GM19452 (cell line): ENCODE measurements around the gene KIAA0930.

ENCODE experiments used
- ATAC-seq: cut with Tn5 transposase; IDR thresholded peaks from one replicate; pipeline ENCODE4 v1.9.1; 2021; ENCODE audit not compliant: unreplicated experiment

Gene KIAA0930

DNA sequence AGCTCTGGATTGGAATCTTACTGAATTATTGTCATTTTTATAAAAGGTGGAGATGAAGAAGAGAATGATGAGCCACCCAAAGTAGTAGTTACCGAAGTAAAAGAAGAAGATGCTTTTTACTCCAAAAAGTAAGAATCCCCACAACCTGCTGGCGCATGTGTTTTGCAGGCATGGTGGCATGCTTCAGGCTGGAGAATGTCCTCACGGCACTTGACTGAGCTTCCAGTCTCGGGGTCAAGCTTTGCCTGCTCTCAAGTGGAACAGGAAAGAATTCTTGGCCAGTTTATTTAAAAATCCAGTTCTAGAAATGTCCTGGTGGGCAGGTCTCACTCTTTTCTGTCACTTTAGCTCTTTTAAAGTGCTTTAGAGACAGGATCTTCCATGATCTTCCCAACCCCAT, 59.5 kb downstream of the KIAA0930 start:
- no peak for ATAC-seq

DNA sequence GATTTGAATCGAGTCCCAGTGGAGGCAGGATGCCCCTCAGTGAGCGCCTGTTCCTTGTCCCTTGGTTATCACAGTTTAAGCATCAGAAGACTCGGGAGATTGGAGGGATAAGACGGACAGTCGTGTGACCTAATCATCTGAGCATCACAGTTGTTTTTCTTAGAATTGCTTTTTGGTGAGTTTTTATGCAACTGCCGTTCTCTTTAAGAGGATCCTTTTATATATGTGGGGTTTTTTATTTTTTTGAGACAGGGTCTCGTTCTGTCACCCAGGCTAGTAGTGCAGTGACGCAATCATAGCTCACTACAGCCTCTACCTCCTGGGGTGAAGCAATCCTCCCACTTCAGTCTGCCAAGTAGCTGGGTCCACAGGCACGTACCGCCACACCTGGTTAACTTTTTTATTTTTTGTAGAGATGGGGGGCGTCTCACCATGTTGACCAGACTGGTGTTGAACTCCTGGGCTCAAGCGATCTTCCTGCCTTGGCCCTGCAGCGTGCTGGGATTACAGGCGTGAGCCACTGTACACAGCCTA, 60.5 kb downstream of the KIAA0930 start:
- no peak for ATAC-seq

DNA sequence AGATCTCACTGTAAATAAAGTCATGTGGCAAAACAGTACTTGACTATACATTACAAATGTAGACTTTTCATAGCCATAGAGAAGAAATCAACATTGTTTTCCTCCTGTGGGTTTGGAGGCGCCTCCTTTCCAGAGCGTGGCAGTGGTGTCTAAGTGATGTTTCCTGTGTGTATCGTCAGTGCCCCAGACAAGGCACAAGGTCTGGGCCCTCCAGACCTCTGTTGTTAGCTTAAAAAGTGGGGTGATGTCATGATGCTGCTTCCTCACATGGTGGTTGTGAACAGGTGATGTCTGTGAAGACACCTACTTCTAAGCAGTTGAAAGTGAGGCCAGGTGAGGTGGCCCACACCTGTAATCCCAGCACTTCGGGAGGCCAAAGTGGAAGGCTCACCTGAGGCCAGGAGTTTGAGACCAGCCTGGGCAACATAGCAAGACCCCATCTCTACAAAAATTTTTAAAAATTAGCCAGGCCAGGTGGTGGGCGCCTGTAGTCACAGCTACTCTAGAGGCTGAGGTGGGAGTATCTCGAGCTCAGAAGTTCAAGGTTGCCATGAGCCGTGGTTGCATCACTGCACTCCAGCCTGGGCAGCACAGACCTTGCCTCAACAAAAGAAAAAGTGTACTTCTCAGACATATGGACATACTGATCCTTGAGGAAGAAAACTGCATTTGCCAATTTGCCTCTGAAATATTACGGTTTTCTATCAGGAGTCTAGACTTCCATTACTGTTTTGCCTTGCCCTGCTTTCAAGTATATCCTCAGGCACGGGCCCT, 61.2 kb downstream of the KIAA0930 start:
- ATAC-seq, result no peak

DNA sequence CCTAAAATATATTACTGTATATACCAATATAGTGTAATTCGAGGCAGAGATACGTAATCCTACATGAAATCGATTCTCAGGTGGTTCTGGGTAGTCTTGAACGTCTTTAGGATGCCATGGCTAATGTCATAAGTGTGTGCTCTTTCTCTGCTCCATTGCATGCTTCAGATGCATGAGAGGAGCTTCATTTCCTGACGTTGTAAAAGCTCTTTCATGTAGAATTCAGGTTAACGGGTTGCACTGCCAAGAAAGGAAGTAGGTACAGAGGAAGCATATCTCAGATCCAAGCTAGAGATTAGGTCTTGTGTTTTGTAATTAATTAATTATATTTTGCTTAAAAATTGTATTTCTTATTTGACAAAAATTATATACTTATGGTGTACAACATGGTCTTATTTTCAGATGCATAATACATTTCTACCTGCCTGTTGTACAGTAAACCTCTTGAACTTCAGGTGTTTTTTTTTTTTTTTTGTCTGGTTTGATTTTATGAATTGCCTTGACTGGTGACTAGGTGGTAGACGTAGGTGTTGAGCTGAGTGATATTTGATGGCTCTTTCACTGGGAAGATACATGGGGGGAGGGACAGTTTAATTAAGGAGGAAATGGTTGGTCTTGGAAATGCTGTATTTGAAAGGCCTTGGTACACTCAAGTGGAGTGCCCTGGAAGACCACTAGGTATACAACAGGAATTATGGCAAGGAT, 67.7 kb downstream of the KIAA0930 start:
- no peak for ATAC-seq

DNA sequence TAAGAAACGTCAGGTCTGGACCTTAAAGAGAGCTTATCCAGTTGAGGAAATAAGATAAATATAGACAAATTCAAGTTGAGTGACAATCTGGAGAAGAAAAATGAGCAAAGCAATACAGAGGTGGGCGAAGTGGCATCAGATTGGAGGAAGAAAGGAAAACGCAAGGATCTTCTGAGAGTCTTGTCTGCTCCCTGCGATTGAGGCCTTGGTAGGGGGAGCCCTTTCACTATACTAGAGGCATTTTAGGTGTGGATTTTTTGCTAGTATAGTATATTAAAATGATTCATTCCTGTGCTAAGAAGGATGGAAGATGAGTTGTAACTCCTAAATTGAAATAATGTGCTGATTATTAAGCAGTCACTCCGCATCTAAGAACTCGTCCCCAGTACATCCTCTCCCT, 68.9 kb downstream of the KIAA0930 start:
- no peak for ATAC-seq

DNA sequence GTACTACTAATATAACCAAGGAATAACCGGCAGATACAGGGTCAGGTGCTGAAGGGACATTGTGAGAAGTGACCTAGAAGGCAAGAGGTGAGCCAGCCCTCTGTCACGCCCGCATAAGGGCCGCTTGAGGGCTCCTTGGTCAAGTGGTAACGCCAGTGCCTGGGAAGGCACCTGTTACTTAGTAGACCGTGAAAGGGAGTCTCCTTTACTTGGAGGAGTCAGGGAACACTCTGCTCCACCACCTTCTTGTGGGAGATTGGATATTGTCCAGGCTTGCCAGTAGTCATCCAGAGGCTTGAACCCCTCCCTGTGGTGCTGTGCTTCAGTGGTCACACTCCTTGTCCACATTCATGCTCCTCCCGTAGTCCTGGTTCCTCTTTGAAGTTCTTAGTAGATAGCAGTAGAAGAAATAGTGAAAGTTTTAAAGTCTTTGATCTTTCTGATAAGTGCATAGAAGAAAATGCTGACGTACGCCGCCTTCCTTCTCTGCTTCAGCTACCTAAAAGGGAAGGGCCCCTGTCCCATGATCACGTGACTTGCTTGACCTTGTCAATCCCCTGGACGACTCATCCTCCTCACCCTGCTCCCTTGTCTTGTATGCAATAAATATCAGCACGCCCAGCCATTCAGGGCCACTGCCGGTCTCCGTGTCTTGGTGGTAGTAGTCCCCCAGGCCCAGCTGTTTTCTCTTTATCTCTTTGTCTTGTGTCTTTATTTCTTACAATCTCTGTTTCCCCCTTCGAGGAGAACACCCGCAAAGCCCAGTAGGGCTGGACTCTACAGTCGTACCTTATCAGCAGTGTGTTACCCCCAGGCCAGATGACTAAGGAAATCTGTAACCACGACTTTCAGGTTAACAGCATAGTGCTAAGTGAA, 70.9 kb downstream of the KIAA0930 start:
- no peak for ATAC-seq

DNA sequence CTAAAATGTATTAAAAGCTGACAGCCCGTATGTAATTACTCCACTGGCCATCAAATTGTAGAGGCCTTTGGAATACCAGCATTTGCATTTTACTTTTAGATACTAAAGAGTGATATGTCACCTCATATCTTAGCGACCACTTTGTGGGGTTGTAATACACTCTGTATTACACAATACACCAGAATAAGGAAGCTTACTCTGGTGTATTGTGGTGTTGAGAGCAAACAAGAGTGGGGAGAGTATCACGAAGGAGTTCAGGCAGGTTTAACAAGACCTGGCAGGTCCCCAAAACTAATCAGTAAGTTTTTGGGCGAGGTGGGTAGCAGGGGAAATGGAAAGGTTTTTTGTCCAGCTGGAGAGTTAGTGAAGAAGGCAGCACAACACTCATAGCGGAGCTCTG, 73.8 kb downstream of the KIAA0930 start:
- ATAC-seq, result no peak

DNA sequence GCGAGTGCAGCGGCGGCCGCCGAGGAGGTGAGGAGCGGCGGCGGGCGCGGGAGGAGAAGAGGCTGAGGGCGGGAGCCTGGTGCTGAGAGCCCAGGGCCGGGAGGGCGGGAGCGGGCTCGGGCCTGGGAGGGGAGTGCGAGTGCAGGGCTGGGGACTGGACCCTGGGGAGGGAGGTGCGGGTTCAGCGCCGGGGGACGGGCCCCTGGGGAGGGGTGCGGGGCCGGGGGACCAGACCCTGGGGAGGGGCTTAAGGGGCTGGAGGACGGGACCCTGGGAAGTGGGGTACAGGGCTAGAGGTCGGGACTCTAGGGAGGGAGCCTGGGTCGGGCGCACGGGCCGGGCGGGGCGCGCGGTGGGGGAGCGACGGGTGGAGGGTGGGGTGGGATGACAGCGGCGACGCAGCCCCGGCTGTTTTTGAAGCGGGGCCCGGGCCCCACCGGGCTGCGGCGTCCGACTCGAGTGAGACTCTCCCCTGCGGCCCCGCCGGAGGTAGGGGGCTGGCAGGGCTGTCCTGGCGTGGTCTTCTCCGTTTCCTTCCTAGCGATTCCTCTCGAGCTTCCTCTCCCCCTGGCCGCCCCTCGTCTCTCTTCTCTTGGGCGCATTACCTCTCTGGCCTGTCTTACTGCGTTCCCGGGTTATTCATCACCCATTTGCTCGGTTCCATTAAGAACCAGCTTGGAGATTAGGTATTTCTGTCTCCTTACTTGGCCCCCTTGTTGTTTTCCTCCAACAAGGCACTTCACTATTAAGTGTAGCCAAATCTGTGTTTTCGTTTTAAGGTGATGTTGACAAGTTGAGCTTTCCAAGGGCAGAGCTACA, 76.2 kb downstream of the KIAA0930 start:
- ATAC-seq, result peak; percentile 26

DNA sequence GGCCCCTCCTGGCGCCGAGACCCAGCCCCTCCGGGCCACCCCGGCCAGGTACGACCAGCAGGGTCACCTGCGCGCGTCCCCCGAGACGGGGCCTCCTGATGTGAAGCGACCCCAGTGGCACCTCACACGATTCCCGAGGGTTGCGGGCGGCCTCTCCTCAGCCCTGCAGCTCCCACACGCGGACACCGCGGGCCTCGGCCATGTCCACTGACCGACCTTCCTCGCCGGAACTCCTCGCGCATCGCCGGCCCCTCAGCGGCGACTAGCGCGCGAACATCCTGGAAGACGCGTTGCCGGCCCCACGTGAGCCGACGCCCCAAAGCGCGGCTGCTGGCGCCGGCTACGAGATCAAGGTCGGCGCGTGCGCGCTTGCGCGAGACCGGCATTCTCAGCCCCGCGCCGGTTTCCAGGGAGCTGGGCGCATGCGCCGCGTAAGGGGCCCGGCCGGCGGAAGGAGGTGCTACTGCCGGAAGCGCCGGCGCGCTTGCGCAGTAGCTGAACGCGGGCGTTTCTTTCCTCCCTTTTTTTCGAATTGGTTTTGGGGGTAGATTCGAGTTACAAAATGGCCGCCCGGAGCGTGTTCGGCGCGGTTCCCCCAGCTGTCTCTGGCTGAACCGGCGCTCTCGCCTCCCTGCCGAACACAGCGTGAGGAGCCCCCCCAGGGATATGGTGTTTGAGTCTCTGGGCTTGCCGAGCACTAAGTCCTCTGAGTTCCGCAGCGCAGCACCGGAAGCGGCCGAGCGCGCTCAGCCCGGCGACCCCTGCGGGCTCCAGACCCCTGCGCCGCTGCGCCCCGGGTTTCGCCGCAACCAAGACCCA, 77.0 kb downstream of the KIAA0930 start, which contains the start of gene NUP50:
Gene NUP50, plus strand, starts transcription at position 475 of the 819 bp plus-strand sequence. CDS start 4,253 bp downstream, outside the sequence.
- peak; percentile 80 for ATAC-seq

DNA sequence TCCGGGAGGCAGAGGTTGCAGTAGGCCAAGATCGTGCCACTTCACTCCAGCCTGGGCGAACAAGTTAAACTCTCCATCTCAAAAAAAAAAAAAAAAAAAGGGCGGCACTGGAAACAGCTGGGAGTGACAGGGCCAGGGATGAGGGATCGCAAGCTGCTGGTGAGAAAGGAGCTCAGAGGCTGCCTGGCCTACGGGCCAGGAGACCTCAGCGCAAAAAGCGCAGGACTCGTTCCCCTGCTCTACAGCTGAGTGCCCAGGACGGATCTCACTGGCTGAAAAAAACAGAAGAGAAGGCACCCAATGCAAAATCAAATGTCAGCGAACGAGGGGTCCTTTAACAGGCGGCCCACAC, 77.6 kb downstream of the KIAA0930 start:
- peak; percentile 13 for ATAC-seq

DNA sequence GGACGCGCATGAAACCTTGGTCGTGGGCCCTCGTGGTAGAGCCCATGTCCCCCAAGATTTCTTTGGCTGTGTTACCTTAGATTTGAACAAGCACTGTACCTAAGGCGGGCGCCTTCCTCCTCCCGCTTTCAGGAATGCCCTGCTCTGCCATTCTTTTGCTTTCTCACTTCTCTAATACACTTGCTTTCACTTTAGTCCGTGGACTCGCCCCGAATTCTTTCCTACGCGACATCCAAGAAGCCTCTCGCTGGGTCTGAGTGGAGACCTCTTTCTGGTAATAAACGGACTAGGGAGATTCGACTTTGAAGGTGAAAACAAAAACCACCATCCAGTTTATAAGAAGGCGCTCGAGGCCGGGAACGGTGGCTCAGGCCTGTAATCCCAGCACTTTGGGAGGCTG, 78.2 kb downstream of the KIAA0930 start:
- no peak for ATAC-seq

DNA sequence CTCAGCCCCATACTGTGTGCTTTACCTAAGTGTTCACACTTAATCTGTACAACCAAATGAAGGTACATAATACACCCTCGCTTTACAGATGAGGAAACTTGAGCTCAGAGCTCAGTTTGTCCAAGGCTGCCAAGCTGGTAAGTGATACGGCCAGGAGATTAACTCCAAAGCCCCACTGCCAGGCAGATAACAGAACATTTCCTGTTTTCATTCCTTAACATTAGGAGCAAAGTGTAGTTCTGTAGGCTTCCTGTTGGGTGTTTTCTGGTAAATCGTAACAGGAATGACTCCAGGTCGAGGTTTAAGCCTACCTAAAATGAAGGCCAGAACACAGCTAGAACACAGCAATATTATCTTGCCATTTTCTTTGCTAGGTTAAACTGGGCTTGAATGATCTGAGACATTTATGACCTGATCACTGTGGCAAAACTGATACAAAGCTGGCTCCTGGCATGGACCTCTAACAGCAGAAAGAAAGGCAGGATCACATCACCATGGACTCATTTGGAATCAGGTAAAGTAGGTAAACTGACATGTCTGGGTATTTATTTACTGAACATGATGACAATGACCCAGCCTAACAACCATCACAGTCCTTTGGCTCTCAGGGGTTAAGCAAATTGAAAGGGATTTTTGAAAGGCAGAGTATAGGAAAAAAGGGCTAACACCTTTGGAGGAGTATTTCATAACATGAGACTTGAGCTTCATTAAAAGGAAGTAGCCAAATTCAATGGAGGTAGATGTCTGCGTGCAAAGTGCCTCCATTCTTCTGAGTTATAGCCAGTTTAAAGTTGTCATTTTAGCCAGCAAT, 80.8 kb downstream of the KIAA0930 start:
- ATAC-seq, result no peak

DNA sequence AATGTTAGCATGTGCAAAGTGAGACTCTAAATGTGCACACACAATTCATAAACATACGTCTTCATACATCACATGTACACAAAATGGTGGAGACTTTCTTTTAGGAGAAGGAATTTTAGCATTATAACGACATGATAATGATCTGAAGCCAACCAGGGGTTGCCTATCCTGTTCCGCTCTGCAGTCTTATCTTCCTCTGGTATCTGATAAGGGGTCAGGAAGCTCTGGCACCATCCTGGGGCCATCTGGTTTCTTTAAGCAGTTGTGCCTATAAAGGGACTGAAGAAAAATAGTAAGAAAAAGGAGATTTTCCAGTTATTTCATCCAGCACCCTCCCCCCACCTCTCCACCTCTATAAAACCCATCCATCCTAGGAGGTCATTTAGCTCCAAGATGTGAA, 82.8 kb downstream of the KIAA0930 start:
- no peak for ATAC-seq

DNA sequence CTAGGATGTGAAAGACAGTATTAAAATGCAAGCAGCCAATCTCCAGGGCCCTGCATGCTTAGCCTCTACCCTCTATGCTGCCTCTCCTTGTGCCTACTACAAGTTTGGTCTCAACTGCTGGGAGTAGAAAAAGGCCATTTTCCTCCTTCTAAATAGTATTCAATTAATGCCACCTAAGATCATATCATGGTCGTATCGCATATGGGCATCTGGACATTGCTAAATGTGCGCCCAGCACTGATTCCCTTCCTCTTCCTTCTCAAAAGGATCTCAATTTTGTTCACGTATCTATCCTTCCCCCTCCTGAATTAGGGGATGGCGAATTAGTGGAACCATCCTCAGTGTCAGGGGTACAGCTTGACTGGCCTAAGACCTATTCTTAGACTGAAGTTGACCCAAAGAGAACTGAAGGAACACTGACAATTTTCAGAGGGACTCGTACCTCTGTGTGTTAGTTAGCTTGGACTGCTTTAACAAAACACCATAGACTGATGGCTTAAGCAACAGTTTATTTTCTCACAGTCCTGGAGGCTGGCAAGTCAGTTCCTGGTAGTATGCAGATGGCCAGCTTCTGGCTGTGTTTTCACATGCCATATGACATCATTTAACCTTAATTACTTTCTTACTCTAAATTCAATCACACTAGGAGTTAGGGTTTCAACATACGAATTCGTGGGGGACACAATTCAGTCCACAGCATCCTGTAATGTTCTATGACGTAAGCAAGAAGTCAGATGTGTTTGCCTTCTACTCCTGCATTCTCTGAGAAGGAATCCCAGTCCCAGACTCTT, 85.4 kb downstream of the KIAA0930 start:
- no peak for ATAC-seq

DNA sequence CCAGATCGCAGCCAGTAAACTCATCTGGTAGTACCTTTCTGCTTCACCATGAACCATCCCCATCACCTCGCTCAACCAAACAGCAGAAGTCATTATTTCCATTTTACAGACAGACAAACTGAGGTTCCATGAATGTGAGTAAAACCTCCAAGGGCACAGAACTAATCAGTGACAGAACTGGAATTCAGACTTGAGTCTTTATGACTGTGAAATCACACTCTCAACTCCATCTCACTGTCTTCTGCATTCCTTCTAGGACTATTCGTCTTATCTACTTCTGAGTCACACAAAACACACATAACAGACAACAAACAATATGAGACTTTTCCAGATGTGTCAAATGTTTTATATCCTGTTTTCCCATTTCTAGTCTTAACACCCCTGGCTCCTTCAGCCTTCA, 86.3 kb downstream of the KIAA0930 start:
- no peak for ATAC-seq

DNA sequence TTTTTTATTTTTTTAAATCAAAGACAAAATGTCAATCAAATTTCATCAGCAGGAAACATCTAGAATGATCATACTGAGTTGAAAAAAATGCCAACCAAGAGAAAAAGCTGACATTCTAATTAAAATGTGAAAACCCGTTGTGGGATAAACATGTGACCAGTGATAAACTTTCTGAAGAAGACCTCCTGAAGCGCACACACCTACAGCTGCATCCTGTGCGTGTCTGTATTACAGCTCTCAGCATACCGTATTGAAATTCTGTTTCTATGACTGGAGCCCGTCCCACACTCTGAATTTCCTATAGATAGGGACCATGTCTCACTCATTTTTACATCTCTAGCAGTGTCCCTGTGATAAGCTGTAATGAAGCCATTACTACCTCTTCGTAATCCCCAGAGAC, 89.2 kb downstream of the KIAA0930 start:
- ATAC-seq, result no peak

DNA sequence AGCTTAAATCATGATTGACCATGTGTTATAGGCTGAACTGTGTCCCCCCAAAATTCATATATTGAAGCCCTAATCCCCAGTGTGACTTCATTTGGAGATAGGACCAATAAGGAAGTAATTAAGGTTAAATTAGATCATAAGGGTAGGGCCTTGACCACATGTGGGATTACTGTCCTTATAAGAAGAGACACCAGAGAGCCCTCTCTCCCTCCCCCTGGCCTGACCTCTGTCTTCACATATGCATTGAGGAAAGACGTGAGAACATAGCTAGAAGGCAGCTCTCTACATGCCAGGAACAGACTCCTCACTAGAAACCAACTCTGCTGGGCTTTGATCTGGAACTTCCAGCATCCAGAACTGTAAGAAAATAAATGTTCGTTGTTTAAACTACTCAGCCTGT, 90.6 kb downstream of the KIAA0930 start:
- ATAC-seq, result no peak

DNA sequence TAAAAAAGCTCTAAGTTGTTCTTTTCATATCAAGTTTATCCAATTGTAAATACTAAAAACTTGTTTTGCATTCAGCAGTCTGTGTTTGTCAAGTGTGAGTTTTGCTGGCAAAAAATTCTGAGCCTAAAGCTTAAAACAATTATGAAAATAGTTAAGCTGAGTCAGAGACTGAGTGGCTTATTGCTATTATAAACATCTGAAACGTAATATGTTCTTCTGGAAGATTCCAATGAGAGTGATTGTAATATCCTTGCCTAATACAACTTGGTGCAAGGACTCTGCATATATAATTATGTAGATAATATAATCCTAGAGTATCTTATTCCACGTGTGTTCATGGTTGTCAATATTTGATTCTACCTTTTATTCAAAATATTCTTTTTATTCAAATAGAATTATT, 91.0 kb downstream of the KIAA0930 start:
- ATAC-seq, result no peak
